HG02763 (cell line): ENCODE measurements around the gene HNRNPH1.
"Not testable (repeated sequence)": the region's sequence is repeated elsewhere in the genome, so short reads cannot be mapped to it uniquely, and the experiment has no call there.

Experiments used
- ATAC-seq: cut with Tn5 transposase; IDR thresholded peaks from one replicate; pipeline ENCODE4 v1.9.1; 2021; ENCODE audit warnings: mild to moderate bottlenecking, moderate library complexity; ENCODE audit not compliant: unreplicated experiment

Gene HNRNPH1

GRCh38 chr5:179623003-179623905, at the start of gene HNRNPH1:
HNRNPH1 (minus strand) TSS chr5:179623671; CDS start chr5:179623133, 538 bp downstream.
- ATAC-seq = peak; percentile 75

GRCh38 chr5:179668391-179668790, 44.9 kb upstream of the HNRNPH1 start:
- ATAC-seq = no peak

GRCh38 chr5:179661647-179662046, 38.2 kb upstream of the HNRNPH1 start:
- not testable (repeated sequence) for ATAC-seq

GRCh38 chr5:179658179-179658856, 34.8 kb upstream of the HNRNPH1 start:
- peak; percentile 59 for ATAC-seq

- ATAC-seq = peak; percentile 79
These were observed 34.1 kb upstream of the HNRNPH1 start for GRCh38 chr5:179657302-179658178.

GRCh38 chr5:179653135-179653534, 29.7 kb upstream of the HNRNPH1 start:
- not testable (repeated sequence) for ATAC-seq

GRCh38 chr5:179650245-179650644, 26.8 kb upstream of the HNRNPH1 start:
- ATAC-seq = not testable (repeated sequence)

- ATAC-seq = not testable (repeated sequence)
These were observed 25.8 kb upstream of the HNRNPH1 start for GRCh38 chr5:179649166-179649703.

- no peak for ATAC-seq
These were observed 24.9 kb upstream of the HNRNPH1 start for GRCh38 chr5:179648410-179648809.

GRCh38 chr5:179644766-179645165, 21.3 kb upstream of the HNRNPH1 start:
- not testable (repeated sequence) for ATAC-seq

GRCh38 chr5:179643141-179643920, 19.9 kb upstream of the HNRNPH1 start:
- ATAC-seq = not testable (repeated sequence)

GRCh38 chr5:179642626-179643025, 19.2 kb upstream of the HNRNPH1 start:
- ATAC-seq = not testable (repeated sequence)

- ATAC-seq = not testable (repeated sequence)
These were observed 18.3 kb upstream of the HNRNPH1 start for GRCh38 chr5:179641745-179642144.

GRCh38 chr5:179639296-179639695, 15.8 kb upstream of the HNRNPH1 start:
- ATAC-seq = not testable (repeated sequence)

GRCh38 chr5:179634370-179635172, 11.1 kb upstream of the HNRNPH1 start:
- peak; percentile 94 for ATAC-seq

GRCh38 chr5:179633501-179634369, 10.3 kb upstream of the HNRNPH1 start:
- peak; percentile 47 for ATAC-seq

GRCh38 chr5:179624841-179625271, 1.4 kb upstream of the HNRNPH1 start:
- ATAC-seq = no peak
